Endothelial cell of umbilical vein (primary cell): ENCODE results near the gene CCDC91. TPM values are rescaled to one million over a fixed set of nuclear protein-coding genes. Genes with fewer than 3 reads are reported as not detected.

Experiments
- BruUV-seq: library from RNA; stranded (reverse); fragments of 400-500 nt; replicated peaks from 2 replicates; lab custom pipeline; 2021; lab: Mats Ljungman, UMichigan
- CTCF ChIA-PET: fragments of 300-600, 350-600 bp; sonication (Branson Sonifier 250); formaldehyde crosslinking; loops from one replicate; lab custom pipeline; 2021; ENCODE audit warnings: antibody characterized with exemption, inconsistent platforms; lab: Charles Lee
- POLR2A ChIA-PET: fragments of 300-600, 350-600 bp; sonication (Branson Sonifier 250); formaldehyde crosslinking; loops from one replicate; lab custom pipeline; 2021; ENCODE audit warnings: antibody characterized with exemption, inconsistent platforms; lab: Charles Lee
- DNase-seq: peaks from one replicate; pipeline ENCODE4 v3.0.0-alpha.2; 2011; ENCODE audit warnings: low read depth, low spot score
- FAIRE-seq: peaks from 2 replicates; lab custom pipeline; 2011; peaks lifted over from hg19 to GRCh38; lab: Jason Lieb, UNC
- H2AFZ ChIP-seq: 2 replicates; pipeline ENCODE4 v1.6.0; 2012; ENCODE audit warnings: low read depth, low read length, control low read depth, inconsistent platforms
- H3K27ac ChIP-seq: 2 replicates; pipeline ENCODE4 v1.5.1; 2011; ENCODE audit warnings: low read depth, mild to moderate bottlenecking, control low read depth, low read length, moderate library complexity; ENCODE audit not compliant: insufficient read depth
- H3K27me3 ChIP-seq, 2 experiments: 2 replicates each; pipeline versions ENCODE4 v1.6.0 to v1.6.1; 2011; ENCODE audit warnings: low read length in 2 of 2, mixed read lengths in 1 of 2; ENCODE audit not compliant: control insufficient read depth in 2 of 2, insufficient read depth in 2 of 2
- H3K36me3 ChIP-seq, 2 experiments: 2 replicates in 1 of 2; 3 replicates in 1 of 2; pipeline ENCODE4 v1.5.1; 2011; ENCODE audit warnings: low read length in 2 of 2, mild to moderate bottlenecking in 1 of 2, moderate library complexity in 1 of 2; ENCODE audit not compliant: control insufficient read depth in 2 of 2, insufficient read depth in 2 of 2; ENCODE audit errors: extremely low read depth in 1 of 2
- H3K4me1 ChIP-seq: 3 replicates; pipeline ENCODE4 v1.5.1; 2011; ENCODE audit warnings: mild to moderate bottlenecking, low read length; ENCODE audit not compliant: control insufficient read depth, insufficient read depth; ENCODE audit errors: extremely low read depth
- H3K4me2 ChIP-seq: 2 replicates; pipeline ENCODE4 v1.6.1; 2011; ENCODE audit warnings: low read length, control low read depth, mixed read lengths; ENCODE audit not compliant: insufficient read depth
- H3K4me3 ChIP-seq, 3 experiments: fragments of 200-600 bp in 1 of 3; sonication (generic), shearing (Covaris generic) in 1 of 3; replicated peaks in 1 of 3; 2 replicates each; pipeline ENCODE4 v1.5.1; 2011 to 2016; ENCODE audit warnings: control low read depth in 3 of 3, low read length in 3 of 3, mild to moderate bottlenecking in 2 of 3, inconsistent platforms in 1 of 3, low read depth in 1 of 3, moderate library complexity in 1 of 3; ENCODE audit not compliant: insufficient read depth in 1 of 3
- H3K79me2 ChIP-seq: 2 replicates; pipeline ENCODE4 v1.6.0; 2012; ENCODE audit warnings: low read length, inconsistent platforms; ENCODE audit not compliant: control insufficient read depth, insufficient read depth
- H3K9ac ChIP-seq: replicated peaks from 2 replicates; pipeline ENCODE3; 2011; ENCODE audit warnings: low read length, control low read depth; ENCODE audit not compliant: insufficient read depth; ENCODE audit errors: extremely low read depth
- H3K9me1 ChIP-seq: replicated peaks from 3 replicates; pipeline ENCODE4 v1.6.0; 2011; ENCODE audit warnings: mild to moderate bottlenecking, low read length; ENCODE audit not compliant: control insufficient read depth, insufficient read depth; ENCODE audit errors: extremely low read depth
- H3K9me3 ChIP-seq: replicated peaks from 2 replicates; pipeline ENCODE4 v1.5.1; 2012; ENCODE audit warnings: low read length, inconsistent platforms; ENCODE audit not compliant: control insufficient read depth, insufficient read depth
- H4K20me1 ChIP-seq: replicated peaks from 2 replicates; pipeline ENCODE3; 2011; ENCODE audit warnings: mild to moderate bottlenecking, low read length; ENCODE audit not compliant: control insufficient read depth, insufficient read depth; ENCODE audit errors: extremely low read depth
- EZH2 ChIP-seq: IDR thresholded peaks from 2 replicates; pipeline ENCODE4 v1.6.1; 2012; ENCODE audit warnings: borderline replicate concordance, low read depth, mild to moderate bottlenecking, moderate library complexity, low read length, inconsistent platforms; ENCODE audit not compliant: severe bottlenecking
- FOS ChIP-seq: IDR thresholded peaks from 2 replicates; pipeline ENCODE4 v1.6.1; 2011; ENCODE audit warnings: mild to moderate bottlenecking, low read length, moderate library complexity, borderline replicate concordance; ENCODE audit not compliant: insufficient read depth
- GATA2 ChIP-seq: IDR thresholded peaks from 2 replicates; pipeline ENCODE4 v1.7.0; 2011; ENCODE audit warnings: low read depth, mild to moderate bottlenecking, moderate library complexity, mixed read lengths, low read length; ENCODE audit not compliant: insufficient read length, insufficient read depth
- JUN ChIP-seq: IDR thresholded peaks from 2 replicates; pipeline ENCODE4 v1.6.1; 2011; ENCODE audit warnings: borderline replicate concordance, low read depth; ENCODE audit not compliant: insufficient read length, insufficient read depth
- MAX ChIP-seq: IDR thresholded peaks from 2 replicates; pipeline ENCODE4 v1.6.1; 2011; ENCODE audit not compliant: insufficient read depth, insufficient read length
- MYC ChIP-seq: IDR thresholded peaks from one replicate; pipeline ENCODE4 v1.6.1; 2011; ENCODE audit warnings: mild to moderate bottlenecking, low read depth, low read length
- POLR2A ChIP-seq: IDR thresholded peaks from 2 replicates; pipeline ENCODE4 v1.6.1; 2012; ENCODE audit warnings: low read depth, mild to moderate bottlenecking, control low read depth, low read length
- POLR2AphosphoS5 ChIP-seq: IDR thresholded peaks from 2 replicates; pipeline ENCODE4 v1.6.1; 2012; ENCODE audit warnings: low read depth, mild to moderate bottlenecking, control low read depth, low read length, moderate library complexity; ENCODE audit not compliant: insufficient read depth
- dilution Hi-C: fragments of 300-500 bp; cut with MboI; formaldehyde crosslinking; loops from one replicate; pipeline ENCODE4 v1.15.0; 2019; ENCODE audit warnings: low sequenced_read_pairs; ENCODE audit not compliant: extremely low pct_ligation_motif_present
- intact Hi-C: fragments of 100-400 bp; cut with micrococcal nuclease; formaldehyde crosslinking; loops from one replicate; pipeline ENCODE4 v1.10.0; 2022
- polyA plus RNA-seq, 4 experiments: library from polyadenylated mRNA; depleted of rRNA in 3 of 4; stranded (reverse) in 3 of 4; unstranded in 1 of 4; fragments of >200 nt; gene quantifications; 2 replicates each; pipeline versions ENCODE4 v1.2.1 to v1.2.3, GENCODE V29; 2011 to 2012; ENCODE audit warnings: missing spikeins in 1 of 4
- total RNA-seq: library from RNA; stranded (reverse); gene quantifications from 2 replicates; pipeline ENCODE4 v1.2.3, GENCODE V29; 2021
- TF ChIP-seq, protein P1 (sequence below), 2 donors: IDR thresholded peaks; 1 replicate in 1 of 2; 2 replicates in 1 of 2; pipeline ENCODE4 v1.5.1; 2011; ENCODE audit warnings: low read length in 2 of 2, mild to moderate bottlenecking in 2 of 2, moderate library complexity in 2 of 2, control low read depth in 1 of 2, inconsistent platforms in 1 of 2, low read depth in 1 of 2; ENCODE audit not compliant: insufficient read depth in 1 of 2; ENCODE audit errors: extremely low read depth in 1 of 2

The CCDC91 gene
- total and polyA plus RNA-seq, 2 donors (not counting 3 experiments of a cell fraction or from before 2014, with no cell fraction given), result 3.8 to 10.5 TPM

- no TSS peak for BruUV-seq
- Histone ChIP-seq H3K4me2 (no peak overlapping the region), H3K9me3 (no peaks in the 10 kb centered on the region), H3K36me3 (no peaks in the 10 kb centered on the region), H3K4me1 (no peaks in the 10 kb centered on the region), H3K9ac (no peak overlapping the region), H3K27me3 (no peaks in the 10 kb centered on the region), H3K4me3 (no peak overlapping the region), H3K79me2 (no peaks in the 10 kb centered on the region), H2AFZ (no peak overlapping the region), H3K9me1 (no peaks in the 10 kb centered on the region), H3K27ac (no peak overlapping the region), H4K20me1 (no peaks in the 10 kb centered on the region)
- dilution Hi-C loops, result no loop called here
- intact Hi-C loops, result no loop called here
- TF ChIP-seq FOS (no peak), EZH2 (no peak), JUN (no peak), MYC (no peak), POLR2A (no peak), MAX (no peak), POLR2AphosphoS5 (no peak), GATA2 (no peak)
- TF ChIP-seq, protein P1, sequence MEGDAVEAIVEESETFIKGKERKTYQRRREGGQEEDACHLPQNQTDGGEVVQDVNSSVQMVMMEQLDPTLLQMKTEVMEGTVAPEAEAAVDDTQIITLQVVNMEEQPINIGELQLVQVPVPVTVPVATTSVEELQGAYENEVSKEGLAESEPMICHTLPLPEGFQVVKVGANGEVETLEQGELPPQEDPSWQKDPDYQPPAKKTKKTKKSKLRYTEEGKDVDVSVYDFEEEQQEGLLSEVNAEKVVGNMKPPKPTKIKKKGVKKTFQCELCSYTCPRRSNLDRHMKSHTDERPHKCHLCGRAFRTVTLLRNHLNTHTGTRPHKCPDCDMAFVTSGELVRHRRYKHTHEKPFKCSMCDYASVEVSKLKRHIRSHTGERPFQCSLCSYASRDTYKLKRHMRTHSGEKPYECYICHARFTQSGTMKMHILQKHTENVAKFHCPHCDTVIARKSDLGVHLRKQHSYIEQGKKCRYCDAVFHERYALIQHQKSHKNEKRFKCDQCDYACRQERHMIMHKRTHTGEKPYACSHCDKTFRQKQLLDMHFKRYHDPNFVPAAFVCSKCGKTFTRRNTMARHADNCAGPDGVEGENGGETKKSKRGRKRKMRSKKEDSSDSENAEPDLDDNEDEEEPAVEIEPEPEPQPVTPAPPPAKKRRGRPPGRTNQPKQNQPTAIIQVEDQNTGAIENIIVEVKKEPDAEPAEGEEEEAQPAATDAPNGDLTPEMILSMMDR (IDR thresholded peaks at IDR 0.05; ENCODE audit: extremely low read depth in 1 of 2, insufficient read depth in 1 of 2, low read depth in 1 of 2, low read length in 2 of 2), result no peak
- ChIA-PET POLR2A (no interaction called here), CTCF (no interaction called here)
- DNase-seq (no peak), FAIRE-seq (no peak)
Measured at GRCh38 chr12:28390761-28391385, 200.6 kb downstream of the CCDC91 start.
